Ishikawa (cell line): ENCODE data around the gene CES4A.
A peak's percentile ranks its signal among the peaks of the same experiment; 100 is the strongest.

Source experiments
- CEBPB ChIP-seq: IDR thresholded peaks from 2 replicates; pipeline ENCODE4 v1.6.1; 2012
- CREB1 ChIP-seq: IDR thresholded peaks from 2 replicates; pipeline ENCODE4 v1.6.1; 2012; ENCODE audit warnings: low read depth
- EGR1 ChIP-seq: IDR thresholded peaks from 2 replicates; pipeline ENCODE4 v1.6.1; 2012
- EP300 ChIP-seq: IDR thresholded peaks from 2 replicates; pipeline ENCODE4 v1.6.1; 2012; ENCODE audit warnings: borderline replicate concordance
- FOXM1 ChIP-seq: IDR thresholded peaks from 2 replicates; pipeline ENCODE4 v1.6.1; 2012; ENCODE audit warnings: low read depth, borderline replicate concordance
- NFIC ChIP-seq: IDR thresholded peaks from 2 replicates; pipeline ENCODE4 v1.6.1; 2012
- RAD21 ChIP-seq: IDR thresholded peaks from 2 replicates; pipeline ENCODE4 v1.6.1; 2012; ENCODE audit warnings: low read depth
- TAF1 ChIP-seq: IDR thresholded peaks from 2 replicates; pipeline ENCODE4 v1.6.1; 2012; ENCODE audit warnings: low read depth, mild to moderate bottlenecking
- TCF12 ChIP-seq: IDR thresholded peaks from 2 replicates; pipeline ENCODE4 v1.6.1; 2012; ENCODE audit warnings: low read depth
- TEAD4 ChIP-seq: IDR thresholded peaks from 2 replicates; pipeline ENCODE4 v1.6.1; 2012
- YY1 ChIP-seq: IDR thresholded peaks from 2 replicates; pipeline ENCODE4 v1.6.1; 2012; ENCODE audit warnings: low read depth
- ZBTB7A ChIP-seq: IDR thresholded peaks from 2 replicates; pipeline ENCODE4 v1.6.1; 2012; ENCODE audit warnings: low read depth
- TF ChIP-seq, protein P1 (sequence below): IDR thresholded peaks from 2 replicates; pipeline ENCODE4 v1.6.1; 2012
- TF ChIP-seq, protein P2 (sequence below): IDR thresholded peaks from 2 replicates; pipeline ENCODE4 v1.6.1; 2012
- TF ChIP-seq, protein P3 (sequence below): IDR thresholded peaks from 2 replicates; pipeline ENCODE4 v1.6.1; 2012; ENCODE audit warnings: low read depth, mild to moderate bottlenecking

CES4A gene

DNA sequence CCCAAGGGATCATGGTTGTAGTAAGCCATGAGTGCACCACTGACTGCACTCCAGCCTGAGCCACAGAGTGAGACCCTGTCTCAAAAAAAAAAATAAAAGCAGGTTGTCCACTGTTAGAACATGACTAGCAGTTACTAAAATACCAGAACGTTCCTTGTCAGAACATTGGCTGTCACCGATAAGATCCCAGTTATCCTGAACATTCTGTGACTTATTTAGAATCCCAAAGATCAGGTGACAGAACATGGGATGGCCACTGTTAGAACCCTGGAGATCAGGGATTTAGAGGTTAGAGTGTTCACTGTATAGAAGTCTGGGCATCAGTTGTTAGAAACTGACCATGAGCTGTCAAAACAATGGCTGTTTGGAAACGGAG, 8.6 kb downstream of the CES4A start:
- TF ChIP-seq CREB1 (no peak), TEAD4 (no peak), EP300 (no peak), YY1 (no peak), NFIC (no peak), CEBPB (no peak), EGR1 (no peak)
- TF ChIP-seq, protein P1, sequence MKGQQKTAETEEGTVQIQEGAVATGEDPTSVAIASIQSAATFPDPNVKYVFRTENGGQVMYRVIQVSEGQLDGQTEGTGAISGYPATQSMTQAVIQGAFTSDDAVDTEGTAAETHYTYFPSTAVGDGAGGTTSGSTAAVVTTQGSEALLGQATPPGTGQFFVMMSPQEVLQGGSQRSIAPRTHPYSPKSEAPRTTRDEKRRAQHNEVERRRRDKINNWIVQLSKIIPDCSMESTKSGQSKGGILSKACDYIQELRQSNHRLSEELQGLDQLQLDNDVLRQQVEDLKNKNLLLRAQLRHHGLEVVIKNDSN = no peak

DNA sequence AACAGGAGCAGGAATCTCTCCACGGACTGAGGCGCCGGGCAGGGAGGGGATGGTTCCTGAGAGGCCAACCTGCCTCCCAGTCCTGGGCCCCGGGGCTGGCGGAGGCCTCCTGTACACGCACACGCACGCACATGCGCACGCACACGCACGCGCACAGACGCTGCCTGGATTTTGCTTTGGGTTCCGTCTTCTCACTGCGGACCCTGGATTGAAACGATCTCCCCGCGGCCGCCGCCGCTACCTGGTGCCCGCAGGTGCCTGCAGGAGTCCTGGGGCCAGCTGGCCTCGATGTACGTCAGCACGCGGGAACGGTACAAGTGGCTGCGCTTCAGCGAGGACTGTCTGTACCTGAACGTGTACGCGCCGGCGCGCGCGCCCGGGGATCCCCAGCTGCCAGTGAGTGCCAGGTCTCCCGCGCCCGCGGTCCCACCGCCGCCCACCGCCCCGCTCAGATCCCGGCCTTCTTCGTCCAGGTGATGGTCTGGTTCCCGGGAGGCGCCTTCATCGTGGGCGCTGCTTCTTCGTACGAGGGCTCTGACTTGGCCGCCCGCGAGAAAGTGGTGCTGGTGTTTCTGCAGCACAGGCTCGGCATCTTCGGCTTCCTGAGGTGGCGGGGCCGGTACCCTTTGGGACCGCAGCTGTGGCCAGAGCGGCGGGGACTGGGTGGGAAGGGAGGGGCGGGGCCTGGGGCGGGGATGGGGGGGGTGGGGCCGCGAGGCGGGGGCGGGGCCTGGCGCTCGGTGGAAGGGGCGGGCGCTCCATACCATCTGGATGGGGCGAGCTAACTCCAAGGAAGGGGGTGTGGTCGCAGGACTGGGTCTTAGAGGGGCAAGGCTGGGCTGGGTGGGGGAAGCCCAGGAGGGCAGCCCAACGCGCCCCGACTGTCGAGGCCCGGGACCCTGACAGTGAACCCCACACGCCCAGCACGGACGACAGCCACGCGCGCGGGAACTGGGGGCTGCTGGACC, 12.3 kb downstream of the CES4A start:
- no peak for TF ChIP-seq EP300
- TF ChIP-seq, protein P1 = no peak
- no peak for TF ChIP-seq CREB1
- no peak for TF ChIP-seq TAF1
- TF ChIP-seq, protein P2, sequence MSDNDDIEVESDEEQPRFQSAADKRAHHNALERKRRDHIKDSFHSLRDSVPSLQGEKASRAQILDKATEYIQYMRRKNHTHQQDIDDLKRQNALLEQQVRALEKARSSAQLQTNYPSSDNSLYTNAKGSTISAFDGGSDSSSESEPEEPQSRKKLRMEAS = peak; percentile 40; the same call in 1 of the 2 replicates
- TF ChIP-seq YY1 = no peak

DNA sequence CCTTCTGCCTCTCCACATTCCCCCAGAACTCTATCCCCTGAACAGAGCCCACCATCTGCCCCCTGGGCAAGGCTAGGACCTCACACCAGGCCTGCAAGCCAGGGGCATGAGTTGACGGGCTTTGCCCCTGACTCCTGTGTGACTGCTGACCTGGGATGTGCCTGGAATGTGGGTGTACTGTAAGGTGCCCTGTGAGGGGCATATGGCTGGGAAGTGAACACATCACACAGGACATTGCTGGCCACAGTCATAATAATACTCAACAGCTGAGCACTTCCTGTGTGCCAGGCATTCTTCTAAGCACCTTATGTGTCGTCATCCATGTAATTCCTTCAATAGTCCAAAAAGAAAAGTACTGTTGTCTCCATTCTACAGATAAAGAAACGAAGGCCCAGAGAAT, 13.3 kb downstream of the CES4A start:
- TF ChIP-seq RAD21 (no peak), TAF1 (no peak), FOXM1 (no peak), YY1 (no peak), TEAD4 (no peak), CEBPB (no peak)
- TF ChIP-seq, protein P1 = no peak
- TF ChIP-seq, protein P2 = no peak

DNA sequence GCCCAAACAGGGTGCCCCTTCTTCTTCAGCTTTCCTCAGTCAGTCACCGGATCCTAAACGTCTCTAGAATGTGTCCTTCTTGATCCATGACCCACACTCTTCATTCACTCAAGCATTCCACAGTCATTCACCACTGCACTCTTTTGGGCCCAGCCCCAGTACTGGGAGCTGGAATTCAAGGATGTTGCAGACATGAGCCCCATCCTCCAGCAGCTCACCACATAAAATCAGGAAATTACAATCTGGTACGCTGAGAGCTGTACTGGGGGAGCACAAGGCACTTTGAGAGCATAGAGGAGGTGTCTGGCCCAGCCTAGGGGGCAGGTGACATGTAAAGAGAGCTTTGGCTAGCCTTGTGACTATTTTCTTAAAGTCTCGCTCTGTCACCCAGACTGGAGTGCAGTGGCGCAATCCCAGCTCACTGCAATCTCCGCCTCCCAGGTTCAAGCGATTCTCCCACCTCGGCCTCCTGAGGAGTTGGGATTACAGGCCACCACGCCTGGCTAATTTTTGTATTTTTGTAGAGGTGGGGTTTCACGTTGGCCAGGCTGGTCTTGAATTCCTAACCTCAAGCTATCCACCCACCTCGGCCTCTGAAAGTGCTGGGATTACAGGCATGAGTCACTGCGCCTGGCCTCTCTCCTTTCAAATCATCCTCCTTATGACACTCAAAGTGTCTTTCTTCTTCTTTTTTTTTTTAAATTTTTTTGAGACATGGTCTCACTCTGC, 18.7 kb downstream of the CES4A start:
- TF ChIP-seq RAD21 (no peak), YY1 (no peak), CEBPB (peak; percentile 93), FOXM1 (no peak), CREB1 (no peak), ZBTB7A (no peak), NFIC (peak; percentile 5; the same call in 1 of the 2 replicates), EP300 (no peak; the same call in 1 of the 2 replicates), TEAD4 (0 out of 2 replicates have a peak, but pooled peaks have one; percentile 23), TCF12 (0 out of 2 replicates have a peak, but pooled peaks have one; percentile 18), TAF1 (no peak)
- TF ChIP-seq, protein P1 = no peak
- TF ChIP-seq, protein P3, sequence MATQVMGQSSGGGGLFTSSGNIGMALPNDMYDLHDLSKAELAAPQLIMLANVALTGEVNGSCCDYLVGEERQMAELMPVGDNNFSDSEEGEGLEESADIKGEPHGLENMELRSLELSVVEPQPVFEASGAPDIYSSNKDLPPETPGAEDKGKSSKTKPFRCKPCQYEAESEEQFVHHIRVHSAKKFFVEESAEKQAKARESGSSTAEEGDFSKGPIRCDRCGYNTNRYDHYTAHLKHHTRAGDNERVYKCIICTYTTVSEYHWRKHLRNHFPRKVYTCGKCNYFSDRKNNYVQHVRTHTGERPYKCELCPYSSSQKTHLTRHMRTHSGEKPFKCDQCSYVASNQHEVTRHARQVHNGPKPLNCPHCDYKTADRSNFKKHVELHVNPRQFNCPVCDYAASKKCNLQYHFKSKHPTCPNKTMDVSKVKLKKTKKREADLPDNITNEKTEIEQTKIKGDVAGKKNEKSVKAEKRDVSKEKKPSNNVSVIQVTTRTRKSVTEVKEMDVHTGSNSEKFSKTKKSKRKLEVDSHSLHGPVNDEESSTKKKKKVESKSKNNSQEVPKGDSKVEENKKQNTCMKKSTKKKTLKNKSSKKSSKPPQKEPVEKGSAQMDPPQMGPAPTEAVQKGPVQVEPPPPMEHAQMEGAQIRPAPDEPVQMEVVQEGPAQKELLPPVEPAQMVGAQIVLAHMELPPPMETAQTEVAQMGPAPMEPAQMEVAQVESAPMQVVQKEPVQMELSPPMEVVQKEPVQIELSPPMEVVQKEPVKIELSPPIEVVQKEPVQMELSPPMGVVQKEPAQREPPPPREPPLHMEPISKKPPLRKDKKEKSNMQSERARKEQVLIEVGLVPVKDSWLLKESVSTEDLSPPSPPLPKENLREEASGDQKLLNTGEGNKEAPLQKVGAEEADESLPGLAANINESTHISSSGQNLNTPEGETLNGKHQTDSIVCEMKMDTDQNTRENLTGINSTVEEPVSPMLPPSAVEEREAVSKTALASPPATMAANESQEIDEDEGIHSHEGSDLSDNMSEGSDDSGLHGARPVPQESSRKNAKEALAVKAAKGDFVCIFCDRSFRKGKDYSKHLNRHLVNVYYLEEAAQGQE = no peak

DNA sequence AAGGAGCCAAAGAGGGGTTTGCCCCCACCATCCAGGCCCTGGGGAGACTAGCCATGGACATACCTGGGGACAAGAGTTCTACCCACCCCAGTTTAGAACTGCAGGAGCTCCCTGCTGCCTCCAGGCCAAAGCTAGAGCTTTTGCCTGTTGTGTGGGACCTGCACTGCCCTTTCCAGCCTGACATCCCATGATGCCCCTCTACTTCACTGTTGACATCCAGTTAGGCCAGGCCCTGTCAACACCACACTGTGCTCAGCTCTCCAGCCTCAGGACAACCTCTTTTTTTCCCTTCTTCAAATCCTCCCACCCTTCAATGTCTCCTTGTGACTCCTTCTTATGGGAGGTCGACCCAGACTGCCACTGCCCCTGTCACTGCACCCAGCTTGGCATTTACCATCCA, 20.8 kb downstream of the CES4A start:
- no peak for TF ChIP-seq RAD21
- no peak for TF ChIP-seq TCF12
- TF ChIP-seq EP300 = no peak
- no peak for TF ChIP-seq TAF1
- TF ChIP-seq, protein P1 = no peak
- TF ChIP-seq, protein P3 = no peak
- no peak for TF ChIP-seq YY1
- TF ChIP-seq FOXM1 = no peak
- no peak for TF ChIP-seq TEAD4
- no peak for TF ChIP-seq CEBPB
